HL-60/S4 (cell line): ENCODE data around the gene TESMIN.

Experiments
- in situ Hi-C: fragments of 300-500 bp; cut with MboI; formaldehyde crosslinking; loops from 2 replicates; pipeline ENCODE4 v1.14.3; 2022; ENCODE audit warnings: low sequenced_read_pairs

TESMIN gene

DNA sequence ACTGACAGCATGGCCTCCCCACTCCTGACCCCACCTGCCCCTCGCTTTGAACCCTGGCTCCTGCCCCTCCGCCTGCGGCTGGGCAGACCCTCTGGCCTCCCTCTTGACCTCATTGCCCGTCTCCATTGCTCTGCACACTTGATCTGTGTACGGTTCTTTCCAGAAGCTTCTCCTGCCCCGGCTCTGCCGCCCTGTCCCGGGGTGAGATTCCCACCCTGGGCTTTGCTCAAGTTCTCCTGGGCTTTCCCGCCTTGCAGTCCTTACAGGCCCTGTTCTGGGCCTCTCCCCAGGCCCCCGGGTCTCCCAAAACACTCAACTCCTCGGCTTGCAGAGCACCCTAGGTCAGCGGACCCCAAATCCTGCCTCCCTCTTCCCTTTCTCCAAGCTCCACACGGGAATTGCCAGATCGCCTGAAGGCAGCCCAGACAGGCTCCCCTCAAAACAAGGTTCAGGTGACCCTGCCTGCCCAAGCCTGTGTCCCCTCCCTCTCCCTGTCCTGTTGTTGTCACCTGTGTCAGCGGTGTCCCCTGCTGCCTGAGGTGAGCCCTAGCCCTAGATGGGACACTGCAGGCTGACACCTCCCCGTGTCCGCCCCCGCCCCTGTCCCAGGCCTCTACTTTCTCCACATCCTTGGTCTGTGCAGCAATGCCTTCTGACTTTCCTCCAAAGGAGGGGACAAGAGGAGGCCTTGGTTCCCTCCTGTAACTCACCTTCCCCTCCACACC, 65.5 kb downstream of the TESMIN start:
- in situ Hi-C loops = no loop called here

DNA sequence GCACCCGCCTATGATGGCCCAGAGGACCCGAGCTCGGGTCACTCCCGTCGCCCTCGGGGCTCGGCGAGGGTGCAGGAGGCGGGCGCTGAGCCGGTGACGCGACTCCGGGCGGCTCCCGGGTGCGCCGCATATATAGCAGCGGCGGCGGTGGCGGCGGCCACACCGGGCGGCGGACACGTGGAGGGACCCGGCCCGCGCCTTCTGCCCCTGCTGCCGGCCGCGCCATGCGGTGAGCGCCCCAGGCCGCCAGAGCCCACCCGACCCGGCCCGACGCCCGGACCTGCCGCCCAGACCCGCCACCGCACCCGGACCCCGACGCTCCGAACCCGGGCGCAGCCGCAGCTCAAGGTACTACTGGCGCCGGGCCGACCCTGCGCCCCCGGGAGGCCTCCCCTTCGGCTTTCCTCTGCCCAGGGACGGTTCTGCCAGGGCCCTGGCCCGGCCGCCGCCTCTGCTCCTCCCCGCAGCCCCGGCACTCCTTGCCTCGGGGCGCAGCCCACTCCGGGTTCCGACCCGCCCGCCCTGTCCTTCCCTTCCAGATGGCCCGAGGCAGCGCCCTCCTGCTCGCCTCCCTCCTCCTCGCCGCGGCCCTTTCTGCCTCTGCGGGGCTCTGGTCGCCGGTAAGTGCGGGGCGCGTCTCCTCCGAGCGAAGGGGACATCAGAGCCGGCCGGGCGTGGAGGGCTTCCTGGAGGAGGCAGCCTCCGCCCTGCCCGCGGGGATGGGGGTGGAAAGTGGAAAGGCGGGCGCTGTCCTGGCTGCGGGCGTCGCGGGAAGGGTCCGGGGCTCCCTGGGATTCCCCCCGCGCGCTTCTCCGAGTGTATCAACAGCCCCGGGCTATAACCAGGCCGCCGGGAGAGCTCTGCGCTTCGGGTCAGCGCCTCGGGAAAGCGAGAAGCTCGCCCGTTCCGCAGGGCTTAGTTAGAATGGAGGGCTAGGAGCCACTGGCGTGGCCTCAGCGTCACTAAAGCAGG, 66.6 kb downstream of the TESMIN start, which contains the start of gene GAL:
Gene GAL (plus strand): TSS at position 160 of the 972 bp plus-strand sequence. CDS start 380 bp downstream, at position 540.
- in situ Hi-C loops = no loop called here

DNA sequence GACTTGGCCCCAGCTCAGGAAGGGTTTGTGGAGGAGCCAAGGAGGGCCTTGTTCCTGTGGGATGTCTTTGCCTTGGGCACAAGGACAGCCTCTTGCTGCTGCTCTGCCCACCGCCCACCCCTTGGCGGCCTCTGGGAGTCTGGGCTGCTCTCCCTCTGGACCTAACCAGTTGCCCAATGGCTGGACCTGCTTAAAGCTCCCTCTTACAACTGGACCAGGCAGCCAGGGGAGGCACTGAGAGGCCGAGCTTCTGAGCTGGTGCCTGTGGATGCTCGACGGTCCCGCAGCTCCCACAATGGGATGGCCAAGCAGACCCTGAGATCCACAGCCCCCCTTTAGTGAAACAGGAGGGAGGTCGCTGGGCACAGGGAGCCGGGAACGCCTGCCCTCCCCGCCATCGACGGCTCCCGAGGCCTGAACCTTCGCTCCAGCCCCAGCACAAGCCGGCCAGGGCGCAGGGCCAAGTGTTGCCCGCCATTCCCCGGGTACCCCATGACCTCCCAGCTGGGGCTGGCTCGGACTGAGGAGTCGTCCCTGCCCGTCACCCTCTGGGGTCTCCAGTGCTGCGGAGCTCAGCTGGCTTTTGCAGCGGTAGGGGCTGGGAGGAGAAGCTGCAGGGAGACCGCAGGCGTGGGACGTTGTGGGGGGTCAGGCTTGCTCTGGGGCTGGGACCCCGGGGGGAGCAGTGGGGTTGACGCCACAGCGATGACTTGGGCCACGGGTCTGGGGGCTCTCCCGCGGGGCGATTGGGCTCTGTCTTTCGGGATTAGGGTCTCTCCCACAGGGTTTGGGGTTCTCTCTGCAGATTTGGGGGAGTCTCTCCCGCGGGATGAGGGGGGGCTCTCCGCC, 67.6 kb downstream of the TESMIN start:
- in situ Hi-C loops = no loop called here

DNA sequence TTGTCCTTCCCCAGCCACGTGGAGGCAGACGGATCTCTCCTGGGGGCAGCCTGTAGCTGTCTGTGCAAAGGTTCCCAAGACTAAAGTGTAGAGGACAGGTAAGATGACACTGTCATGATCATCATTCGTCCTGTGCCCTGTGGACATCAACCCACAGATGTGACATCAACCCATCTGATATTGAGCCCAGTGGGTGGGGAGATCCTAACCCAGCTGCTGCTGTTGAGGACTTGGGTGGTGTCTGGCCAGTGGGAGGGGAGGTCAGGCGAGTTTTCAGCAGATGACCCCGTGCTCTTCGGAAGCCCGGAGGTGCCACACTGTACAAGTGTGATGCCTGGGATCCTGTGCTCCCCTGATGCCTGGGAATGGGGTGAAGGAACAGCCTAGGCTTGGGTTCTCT, 68.2 kb downstream of the TESMIN start:
- in situ Hi-C loops = no loop called here

DNA sequence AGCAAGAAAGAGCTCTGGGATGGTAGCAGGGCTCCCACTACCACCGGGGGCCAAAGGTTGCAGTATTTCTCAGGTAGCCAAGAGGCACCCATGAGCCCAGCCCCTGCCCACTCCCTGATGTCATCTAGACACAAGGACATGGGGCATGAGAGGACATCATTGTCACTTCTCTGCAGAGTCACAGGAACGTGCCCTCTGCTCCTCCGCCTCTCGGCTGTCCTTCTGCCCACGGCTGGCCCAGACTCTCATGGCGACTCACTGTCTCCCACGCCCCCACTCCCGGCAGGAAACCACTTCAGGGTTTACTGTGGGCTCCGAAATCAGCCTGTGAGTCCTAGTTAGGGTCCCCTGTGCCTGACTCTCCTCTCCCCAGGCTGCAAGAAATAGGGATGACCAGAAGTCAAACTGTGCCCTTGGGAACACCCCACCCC, 68.8 kb downstream of the TESMIN start:
- in situ Hi-C loops = no loop called here

DNA sequence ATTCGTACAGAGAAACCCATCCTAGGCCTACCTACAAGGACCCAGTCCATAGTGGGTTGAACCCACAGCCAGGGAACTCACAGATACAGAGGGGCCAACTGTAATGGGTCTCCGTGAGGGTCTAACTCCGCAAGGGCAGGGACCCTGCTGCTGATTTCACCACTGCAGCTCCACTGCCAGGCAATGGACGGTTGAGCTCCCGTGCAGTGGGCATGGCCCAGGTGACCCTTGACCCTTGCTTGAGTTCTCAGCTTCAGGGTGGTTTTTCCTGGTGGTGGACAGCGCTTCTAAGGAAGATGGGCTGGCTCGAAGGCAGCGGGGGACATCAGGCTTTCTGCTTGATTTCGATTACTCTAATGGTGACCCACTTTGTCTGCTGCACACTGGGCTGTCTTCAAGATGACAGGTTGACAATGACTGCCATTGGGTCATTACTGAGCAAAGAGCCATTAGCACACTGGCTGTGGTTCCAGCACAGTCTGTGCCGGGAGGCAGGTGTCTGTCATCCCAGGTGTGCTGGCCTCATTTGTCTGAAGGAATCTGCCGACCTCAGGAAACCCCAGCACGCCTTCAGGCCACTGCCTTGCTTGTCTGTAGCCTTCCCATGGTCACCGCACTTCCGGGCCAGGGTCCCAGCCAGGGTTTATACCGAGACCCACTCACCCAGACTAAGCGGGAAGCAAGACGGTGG, 70.6 kb downstream of the TESMIN start:
- in situ Hi-C loops = no loop called here

DNA sequence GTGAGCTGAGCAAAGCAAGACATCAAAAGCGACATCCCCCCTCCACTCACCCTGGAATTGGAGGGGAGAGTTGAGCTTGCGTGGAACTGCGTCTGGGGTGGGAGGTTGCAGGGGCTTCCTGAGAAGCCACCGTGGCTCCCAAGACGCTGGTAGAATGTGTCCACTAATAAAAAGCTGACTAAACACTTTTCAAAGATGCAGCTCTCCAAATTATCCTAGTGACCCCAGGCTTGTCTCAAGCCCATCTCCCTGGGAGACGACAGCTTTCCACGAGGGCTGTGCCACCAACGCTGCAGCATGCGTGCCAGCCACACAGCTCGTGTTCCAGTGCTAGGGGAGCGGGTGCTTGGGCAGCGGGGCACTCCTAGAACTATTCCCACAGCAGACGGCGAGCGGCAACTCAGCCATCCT, 73.3 kb downstream of the TESMIN start:
- in situ Hi-C loops = no loop called here

DNA sequence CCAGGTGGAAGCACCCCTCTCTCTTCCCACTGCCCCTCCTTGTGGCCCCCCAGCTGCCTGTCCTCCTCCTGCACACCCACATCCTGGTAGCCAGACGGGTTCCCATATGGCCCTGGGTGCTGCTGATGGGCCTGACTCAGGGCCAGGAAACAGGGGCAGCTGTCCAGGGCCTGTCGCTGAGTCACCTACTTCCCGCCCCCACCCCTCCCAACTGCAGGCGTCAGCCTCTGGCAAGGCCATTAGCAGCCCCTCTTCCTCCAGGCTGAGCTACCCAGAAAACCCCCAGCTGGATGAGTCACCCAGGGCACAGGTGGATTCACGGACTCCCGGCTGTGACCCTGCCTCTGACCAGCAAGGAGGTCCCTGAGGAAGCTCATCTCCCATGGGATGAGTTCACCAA, 73.9 kb downstream of the TESMIN start:
- in situ Hi-C loops = no loop called here

DNA sequence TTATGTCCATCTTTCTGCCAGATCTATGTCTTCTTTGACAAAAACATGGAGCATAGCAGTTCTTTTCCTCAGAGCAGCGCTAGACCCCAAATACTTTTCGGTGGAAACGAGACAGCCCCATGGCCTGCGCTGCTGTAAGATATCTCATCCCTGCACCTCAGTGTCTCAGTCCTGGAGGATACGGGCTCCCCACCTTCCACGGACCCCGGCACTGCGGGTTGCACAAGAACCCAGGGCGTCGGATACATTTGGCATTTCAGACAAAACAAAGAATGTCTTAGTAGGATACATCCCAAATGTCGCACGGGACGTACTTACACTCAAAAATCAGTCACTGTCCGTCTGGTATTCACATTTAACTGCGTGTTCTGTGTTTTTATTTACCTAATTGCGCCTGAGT, 76.9 kb downstream of the TESMIN start:
- in situ Hi-C loops = no loop called here

DNA sequence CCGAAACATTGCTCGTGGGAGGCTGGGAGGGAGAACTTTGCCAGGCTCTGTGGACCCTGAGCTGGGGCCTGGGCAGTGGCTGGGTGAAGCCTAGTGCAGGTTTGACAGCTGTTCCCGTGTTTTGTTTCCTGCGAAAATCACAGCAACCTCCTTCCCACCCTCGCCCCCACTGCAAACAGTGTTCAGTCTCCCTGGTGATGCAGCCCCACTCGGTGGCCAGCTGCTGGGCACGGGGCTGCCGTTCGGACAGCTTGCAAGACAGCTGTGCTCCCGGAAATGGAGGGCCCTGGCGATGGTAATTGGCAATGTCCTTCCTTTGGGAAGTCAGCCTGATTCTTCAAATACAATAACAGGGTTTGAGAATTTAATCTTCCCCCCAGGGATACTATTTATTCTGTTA, 77.3 kb downstream of the TESMIN start:
- in situ Hi-C loops = no loop called here

DNA sequence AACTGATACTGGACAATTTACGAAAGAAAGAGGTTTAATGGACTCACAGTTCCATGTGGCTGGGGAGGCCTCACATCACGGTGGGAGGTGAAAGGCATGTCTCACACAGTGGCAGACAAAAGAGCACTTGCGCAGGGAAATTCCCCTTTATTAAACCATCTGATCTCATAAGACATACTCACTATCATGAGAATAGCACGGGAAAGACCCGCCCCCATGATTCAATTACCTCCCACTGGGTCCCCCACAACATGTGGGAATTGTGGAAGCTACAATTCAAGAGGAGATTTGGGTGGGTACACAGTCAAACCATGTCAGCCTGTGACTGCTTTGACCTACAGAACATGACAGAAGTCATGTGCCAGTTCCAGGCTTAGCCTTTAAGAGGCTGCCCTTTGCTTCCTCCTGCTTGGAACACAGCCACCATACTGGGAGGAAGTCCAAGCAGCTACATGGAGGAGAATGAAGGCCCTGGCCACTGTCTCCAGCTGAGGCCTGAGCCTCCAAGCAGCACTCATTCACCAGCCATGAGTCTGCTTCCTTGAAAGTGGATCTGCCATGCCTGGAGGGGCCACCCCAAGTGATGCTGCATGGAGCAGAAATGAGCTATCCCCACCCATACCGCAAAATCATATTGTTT, 77.9 kb downstream of the TESMIN start:
- in situ Hi-C loops = no loop called here

DNA sequence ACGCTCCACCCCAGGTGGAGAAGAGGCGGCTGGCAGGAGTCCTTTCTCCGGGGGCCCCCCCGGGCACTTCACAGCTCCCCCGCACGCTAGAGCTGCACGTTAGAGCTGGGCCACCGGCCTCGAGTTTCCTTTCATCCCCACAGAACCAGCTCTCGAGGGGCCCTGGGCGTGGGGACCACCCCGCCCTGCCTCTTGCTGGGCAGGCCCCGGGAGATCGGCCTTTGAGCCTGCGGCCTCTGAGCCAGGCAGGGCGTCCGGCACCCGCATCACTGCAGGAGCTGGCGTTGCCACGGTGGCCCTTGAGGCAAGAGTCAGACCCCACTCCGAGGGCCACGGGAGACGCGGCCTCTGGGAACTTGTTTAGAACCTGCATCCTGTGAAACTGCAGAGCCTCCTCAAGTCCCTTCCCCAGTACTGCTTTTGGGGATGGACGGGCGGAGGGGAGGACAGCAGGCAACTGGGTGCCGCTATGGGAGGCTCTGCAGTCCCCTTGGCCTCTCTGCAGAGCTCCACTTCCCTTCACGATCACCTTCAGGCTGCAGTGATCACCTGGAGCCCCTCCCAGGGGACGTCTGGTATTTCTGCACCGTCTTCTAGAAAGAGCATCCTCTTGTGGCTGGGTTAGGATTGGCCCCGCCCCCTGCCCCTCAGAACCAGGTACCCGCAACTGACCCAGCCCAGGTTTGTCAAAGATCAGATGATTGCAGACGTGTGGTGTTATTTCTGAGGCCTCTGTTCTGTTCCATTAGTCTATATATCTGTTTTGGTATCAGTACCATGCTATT, 80.9 kb downstream of the TESMIN start:
- in situ Hi-C loops = no loop called here

DNA sequence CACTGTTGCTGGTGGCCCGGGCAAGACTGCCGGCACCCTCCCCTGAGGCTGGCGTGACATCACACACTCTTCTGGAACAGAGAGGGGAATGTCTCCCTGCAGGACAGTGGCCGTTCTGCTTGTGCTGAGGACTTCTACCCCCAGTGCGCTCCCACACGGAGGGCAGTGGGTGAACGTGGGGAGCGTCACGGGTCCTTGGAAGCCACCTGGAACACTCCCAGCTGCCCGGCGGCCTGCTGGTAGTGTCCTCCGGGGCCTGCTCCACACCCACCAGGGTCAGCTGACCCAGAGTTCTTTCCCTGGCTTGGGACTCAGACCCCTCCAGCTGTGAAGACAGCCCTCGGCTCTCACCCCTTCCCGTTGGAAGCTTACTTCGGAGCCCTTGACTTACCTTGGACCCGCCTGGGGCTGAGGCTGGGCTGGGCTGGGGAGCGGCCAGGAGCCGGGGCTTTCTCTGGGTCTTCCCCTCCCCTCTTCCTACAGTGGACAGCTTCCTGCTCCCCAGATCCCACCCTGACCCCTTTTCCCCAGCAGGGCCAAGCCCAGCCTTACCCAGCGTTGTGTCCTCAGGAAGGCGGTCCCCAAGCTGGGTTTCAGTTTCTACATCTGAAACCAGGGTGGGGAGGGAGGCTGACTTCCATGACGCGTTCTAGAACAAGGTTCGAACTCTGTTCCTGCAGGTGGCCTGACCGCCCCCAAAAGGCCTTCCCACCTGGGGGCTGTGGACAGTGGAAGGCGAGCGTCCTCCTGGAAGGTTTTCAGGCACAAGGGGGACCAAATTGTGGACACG, 81.8 kb downstream of the TESMIN start:
- in situ Hi-C loops = no loop called here

DNA sequence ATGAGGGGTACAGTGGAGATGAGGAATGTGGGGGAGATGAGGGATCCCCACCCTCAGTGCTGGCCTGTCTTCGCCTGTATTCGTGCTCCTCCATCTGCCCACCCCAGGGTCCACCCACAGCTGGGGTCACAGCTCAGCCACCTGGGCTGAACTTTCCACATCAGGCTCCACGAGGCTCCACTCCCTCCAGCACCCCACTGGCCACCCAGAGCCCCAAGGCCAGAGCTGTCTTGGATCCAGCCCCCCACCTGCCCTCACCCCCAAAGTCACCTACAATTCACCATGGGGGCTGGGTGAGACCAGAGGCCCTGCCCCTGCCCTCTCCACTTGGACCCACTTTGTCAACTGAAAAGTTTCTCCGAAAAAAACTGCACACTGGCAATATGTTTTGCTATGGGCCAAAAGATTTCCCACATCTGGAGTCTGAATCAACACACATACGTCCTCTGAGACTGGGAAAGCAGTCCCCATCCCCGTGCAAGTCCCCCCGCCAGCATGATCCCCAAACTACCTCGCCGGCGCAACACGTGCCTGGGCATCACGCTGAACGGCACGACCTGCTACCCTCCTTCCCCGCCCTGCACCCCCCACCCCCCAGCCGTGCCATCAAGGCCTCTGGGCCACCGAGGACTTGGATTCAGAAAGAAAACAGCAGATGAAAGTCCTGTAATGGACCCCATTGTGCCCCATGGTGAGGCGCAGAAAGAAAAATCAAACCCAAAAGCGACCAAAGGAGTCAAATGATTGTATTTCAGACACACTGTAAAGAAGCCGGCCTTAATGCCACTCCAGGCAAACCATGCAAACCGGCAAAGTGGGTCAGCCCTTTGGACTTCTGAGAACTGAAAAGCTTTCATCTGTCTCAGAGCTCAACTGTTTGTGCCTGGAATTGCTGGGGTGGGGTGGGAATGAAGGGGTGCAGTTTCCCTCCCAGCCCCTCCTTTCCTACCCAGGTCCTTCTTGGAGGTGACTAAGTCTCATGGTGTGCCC, 83.5 kb downstream of the TESMIN start:
- in situ Hi-C loops = no loop called here

DNA sequence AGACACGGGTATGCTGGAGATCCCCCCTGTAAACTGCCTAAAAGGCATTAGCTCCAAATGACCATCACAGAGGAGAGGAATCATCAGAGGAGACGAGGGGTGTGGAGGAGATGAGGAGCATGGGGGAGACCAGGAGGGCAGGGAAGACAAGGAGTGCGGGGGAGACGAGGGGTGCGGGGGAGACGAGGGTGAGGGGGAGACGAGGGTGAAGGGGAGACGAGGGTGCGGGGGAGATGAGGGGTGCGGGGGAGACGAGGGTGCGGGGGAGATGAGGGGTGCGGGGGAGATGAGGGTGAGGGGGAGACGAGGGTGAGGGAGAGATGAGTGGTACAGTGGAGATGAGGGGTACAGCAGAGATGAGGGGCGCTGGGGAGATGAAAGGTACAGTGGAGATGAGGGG, 84.5 kb downstream of the TESMIN start:
- in situ Hi-C loops = no loop called here

DNA sequence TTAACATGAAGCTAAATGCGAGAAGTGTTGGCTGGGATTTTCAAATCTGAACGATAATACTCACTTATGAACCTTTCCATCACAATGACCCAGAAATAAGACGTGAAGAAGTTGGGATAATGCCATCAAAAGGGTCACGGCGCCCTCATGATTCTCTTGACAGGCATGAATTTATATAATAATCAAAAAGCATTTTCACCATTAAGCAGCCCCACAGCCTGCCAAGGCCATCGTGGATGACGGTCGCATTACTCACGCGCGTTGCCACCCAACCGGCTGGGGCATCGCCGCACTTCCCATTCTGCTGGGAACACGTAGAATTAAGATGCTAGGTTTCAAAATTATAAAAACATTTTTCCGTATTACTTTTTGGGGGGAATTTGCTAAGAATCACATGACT, 85.9 kb downstream of the TESMIN start:
- in situ Hi-C loops = no loop called here

DNA sequence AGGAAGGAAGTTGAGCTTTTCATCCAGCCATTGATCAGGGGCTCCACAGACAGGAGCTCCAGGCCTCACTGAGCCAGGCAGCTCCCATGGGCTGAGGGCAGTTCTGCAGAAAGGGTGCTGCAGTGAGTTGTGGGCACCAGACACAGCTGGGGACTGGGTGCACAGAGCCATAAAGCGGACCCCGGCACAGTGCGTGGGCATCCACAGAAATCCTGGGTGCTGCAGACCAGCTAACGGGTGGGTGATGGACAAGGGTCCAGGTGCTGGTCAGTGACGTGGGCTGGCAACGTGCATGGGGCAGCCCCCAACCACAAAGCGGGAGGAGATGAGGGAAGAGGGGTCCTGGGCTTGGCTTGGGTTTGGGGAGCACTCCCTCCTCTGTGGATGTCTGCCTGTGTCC, 86.4 kb downstream of the TESMIN start:
- in situ Hi-C loops = no loop called here
